Progenitor cell of endocrine pancreas (in vitro differentiated cells): Measurements from ENCODE around the gene VIPR1. TPM values are rescaled to one million over a fixed set of nuclear protein-coding genes. Genes with fewer than 3 reads are reported as not detected.

Source experiments
- DNase-seq: peaks from one replicate; pipeline ENCODE4 v3.0.0; 2021; ENCODE audit warnings: low spot score; ENCODE audit not compliant: unreplicated experiment
- H3K27ac Mint-ChIP-seq: 2 replicates; pipeline ENCODE4 v1.8.0; 2021; ENCODE audit warnings: mild to moderate bottlenecking, moderate library complexity, mixed read lengths
- H3K27me3 Mint-ChIP-seq: 2 replicates; pipeline ENCODE4 v1.8.0; 2021; ENCODE audit warnings: mixed read lengths
- H3K36me3 Mint-ChIP-seq: 2 replicates; pipeline ENCODE4 v1.8.0; 2022; ENCODE audit warnings: mixed read lengths; ENCODE audit not compliant: insufficient read depth
- H3K4me1 Mint-ChIP-seq: 2 replicates; pipeline ENCODE4 v1.8.0; 2021; ENCODE audit warnings: low read depth, mixed read lengths
- H3K4me3 Mint-ChIP-seq: 2 replicates; pipeline ENCODE4 v1.8.0; 2021; ENCODE audit warnings: low read depth, mild to moderate bottlenecking, moderate library complexity, mixed read lengths
- H3K9me3 Mint-ChIP-seq: 2 replicates; pipeline ENCODE4 v1.8.0; 2021; ENCODE audit warnings: low read depth, mixed read lengths
- CTCF ChIP-seq: fragments of 200-600 bp; sonication (generic); IDR thresholded peaks from one replicate; pipeline ENCODE4 v1.5.0; 2021; ENCODE audit warnings: antibody characterized with exemption, mild to moderate bottlenecking; ENCODE audit not compliant: unreplicated experiment
- total RNA-seq: library from RNA; stranded (reverse); gene quantifications from 2 replicates; pipeline ENCODE4 v1.2.1, GENCODE V29; 2021

The VIPR1 gene
- total RNA-seq, 1 donor from 2014 or later = 6.8 TPM

- H3K27me3 Mint-ChIP-seq = peaks cover 12% of the 10 kb centered on the region
- H3K4me3 Mint-ChIP-seq = no peak overlapping the region
- no peak for TF ChIP-seq CTCF
- no peak overlapping the region for H3K27ac Mint-ChIP-seq
- H3K36me3 Mint-ChIP-seq = no peaks in the 10 kb centered on the region
- H3K9me3 Mint-ChIP-seq = no peaks in the 10 kb centered on the region
- no peak for DNase-seq
- H3K4me1 Mint-ChIP-seq = peaks cover 11% of the 10 kb centered on the region
Observed at GRCh38 chr3:42511201-42511600, 8.8 kb downstream of the VIPR1 start.

- H3K27me3 Mint-ChIP-seq = peaks cover 12% of the 10 kb centered on the region
- peaks cover 11% of the 10 kb centered on the region for H3K4me1 Mint-ChIP-seq
- no peak for DNase-seq
- no peaks in the 10 kb centered on the region for H3K9me3 Mint-ChIP-seq
- no peak overlapping the region for H3K4me3 Mint-ChIP-seq
- no peak for TF ChIP-seq CTCF
- H3K27ac Mint-ChIP-seq = no peak overlapping the region
- no peaks in the 10 kb centered on the region for H3K36me3 Mint-ChIP-seq
Observed at GRCh38 chr3:42511736-42512135, 9.3 kb downstream of the VIPR1 start.

GRCh38 chr3:42513121-42513520, 10.7 kb downstream of the VIPR1 start:
- peaks cover 8% of the 10 kb centered on the region for H3K4me1 Mint-ChIP-seq
- no peak overlapping the region for H3K4me3 Mint-ChIP-seq
- no peak overlapping the region for H3K27ac Mint-ChIP-seq
- no peaks in the 10 kb centered on the region for H3K36me3 Mint-ChIP-seq
- DNase-seq = no peak
- no peak for TF ChIP-seq CTCF
- H3K9me3 Mint-ChIP-seq = no peaks in the 10 kb centered on the region
- H3K27me3 Mint-ChIP-seq = peaks cover 10% of the 10 kb centered on the region

GRCh38 chr3:42513521-42513920, 11.1 kb downstream of the VIPR1 start:
- H3K4me1 Mint-ChIP-seq = peaks cover 7% of the 10 kb centered on the region
- peaks cover 9% of the 10 kb centered on the region for H3K27me3 Mint-ChIP-seq
- DNase-seq = no peak
- no peak for TF ChIP-seq CTCF
- no peak overlapping the region for H3K27ac Mint-ChIP-seq
- H3K4me3 Mint-ChIP-seq = no peak overlapping the region
- H3K36me3 Mint-ChIP-seq = no peaks in the 10 kb centered on the region
- H3K9me3 Mint-ChIP-seq = no peaks in the 10 kb centered on the region

GRCh38 chr3:42514876-42515275, 12.4 kb downstream of the VIPR1 start:
- Mint-ChIP-seq H3K27ac (no peak overlapping the region), H3K4me1 (peaks cover 8% of the 10 kb centered on the region), H3K27me3 (peaks cover 6% of the 10 kb centered on the region), H3K36me3 (no peaks in the 10 kb centered on the region), H3K4me3 (no peak overlapping the region), H3K9me3 (no peaks in the 10 kb centered on the region)
- TF ChIP-seq CTCF = no peak
- no peak for DNase-seq
